GM13976 (cell line): ENCODE results near the gene HOXC6.

Experiments
- DNase-seq: peaks from one replicate; pipeline ENCODE4 v3.0.0; 2012; ENCODE audit warnings: low spot score
- in situ Hi-C: fragments of 300-500 bp; cut with MboI; formaldehyde crosslinking; loops from one replicate; pipeline ENCODE4 v1.12.0; 2022; ENCODE audit warnings: low sequenced_read_pairs, mixed read lengths, inconsistent platforms; ENCODE audit not compliant: unreplicated experiment
- TF ChIP-seq, protein P1 (sequence below): IDR thresholded peaks from 2 replicates; pipeline ENCODE4 v1.5.1; 2012; ENCODE audit warnings: borderline replicate concordance, mild to moderate bottlenecking; ENCODE audit not compliant: insufficient read depth; ENCODE audit errors: extremely low read depth, missing control alignments, control extremely low read depth

The HOXC6 gene

DNA sequence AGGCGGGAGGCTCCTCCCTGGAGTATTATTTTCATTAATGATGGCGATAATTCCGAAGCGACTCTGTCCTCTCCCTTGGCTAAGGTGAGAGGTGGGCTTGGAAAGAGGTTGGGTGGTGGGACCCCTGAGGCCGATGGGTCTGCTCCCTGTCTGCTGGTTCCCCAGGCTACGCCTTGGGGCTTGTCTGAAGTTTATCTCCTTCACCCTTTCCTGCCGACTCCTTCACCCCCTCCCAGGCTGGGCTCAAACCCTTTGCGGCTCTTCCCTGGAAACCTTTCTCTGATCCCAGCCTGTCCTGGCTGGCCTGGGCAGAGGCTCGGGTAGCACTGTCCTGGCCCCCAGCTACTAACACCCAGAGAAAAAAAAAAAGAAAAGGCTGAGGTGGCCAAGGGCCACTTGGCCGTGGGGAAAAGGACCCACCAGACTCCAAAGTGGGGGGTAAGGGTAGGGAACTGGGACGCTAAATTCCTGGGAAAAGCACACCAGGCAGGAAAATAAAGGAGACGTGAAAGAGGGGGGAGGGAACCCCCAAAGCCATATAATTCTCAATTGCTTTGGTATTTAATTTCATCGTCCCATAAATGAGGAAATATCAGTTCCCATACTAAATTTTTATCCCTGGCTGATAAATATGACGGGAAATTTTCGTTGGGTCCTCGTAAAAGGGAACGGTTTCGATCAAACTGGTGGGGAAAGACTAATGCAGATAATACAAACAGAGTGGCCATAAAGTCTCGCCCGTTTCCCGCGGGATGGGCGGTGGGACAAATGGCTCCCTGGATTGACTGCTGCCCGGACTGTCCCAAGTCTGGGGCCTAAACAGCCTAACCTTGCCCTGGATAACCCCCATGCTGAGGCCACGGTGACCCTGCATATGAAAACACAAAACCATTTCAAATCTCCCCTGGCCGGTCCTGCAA is 45.3 kb upstream of the HOXC6 start:
- no peak for DNase-seq
- TF ChIP-seq, protein P1, sequence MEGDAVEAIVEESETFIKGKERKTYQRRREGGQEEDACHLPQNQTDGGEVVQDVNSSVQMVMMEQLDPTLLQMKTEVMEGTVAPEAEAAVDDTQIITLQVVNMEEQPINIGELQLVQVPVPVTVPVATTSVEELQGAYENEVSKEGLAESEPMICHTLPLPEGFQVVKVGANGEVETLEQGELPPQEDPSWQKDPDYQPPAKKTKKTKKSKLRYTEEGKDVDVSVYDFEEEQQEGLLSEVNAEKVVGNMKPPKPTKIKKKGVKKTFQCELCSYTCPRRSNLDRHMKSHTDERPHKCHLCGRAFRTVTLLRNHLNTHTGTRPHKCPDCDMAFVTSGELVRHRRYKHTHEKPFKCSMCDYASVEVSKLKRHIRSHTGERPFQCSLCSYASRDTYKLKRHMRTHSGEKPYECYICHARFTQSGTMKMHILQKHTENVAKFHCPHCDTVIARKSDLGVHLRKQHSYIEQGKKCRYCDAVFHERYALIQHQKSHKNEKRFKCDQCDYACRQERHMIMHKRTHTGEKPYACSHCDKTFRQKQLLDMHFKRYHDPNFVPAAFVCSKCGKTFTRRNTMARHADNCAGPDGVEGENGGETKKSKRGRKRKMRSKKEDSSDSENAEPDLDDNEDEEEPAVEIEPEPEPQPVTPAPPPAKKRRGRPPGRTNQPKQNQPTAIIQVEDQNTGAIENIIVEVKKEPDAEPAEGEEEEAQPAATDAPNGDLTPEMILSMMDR = no peak
- in situ Hi-C loops = no loop called here

DNA sequence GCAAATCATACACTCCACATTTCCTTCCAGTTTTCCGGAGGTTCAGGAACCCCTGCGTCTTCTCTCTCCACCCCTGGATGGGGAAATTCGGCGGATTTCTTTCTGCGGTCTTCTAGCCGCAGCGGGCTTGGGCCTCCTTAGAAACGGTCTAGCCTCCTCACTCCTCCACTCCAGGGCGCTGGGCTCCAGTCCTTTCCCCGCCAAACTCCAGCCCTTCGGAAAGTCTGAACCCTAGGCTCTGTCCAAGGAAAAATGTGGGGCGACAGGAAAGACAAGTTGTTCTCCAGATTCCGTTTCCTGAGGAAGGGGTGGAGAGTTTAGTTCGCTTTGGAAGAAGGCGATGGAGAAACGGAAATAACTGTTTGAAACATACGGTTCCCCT is 44.7 kb upstream of the HOXC6 start:
- in situ Hi-C loops = no loop called here
- no peak for DNase-seq
- TF ChIP-seq, protein P1 = no peak

DNA sequence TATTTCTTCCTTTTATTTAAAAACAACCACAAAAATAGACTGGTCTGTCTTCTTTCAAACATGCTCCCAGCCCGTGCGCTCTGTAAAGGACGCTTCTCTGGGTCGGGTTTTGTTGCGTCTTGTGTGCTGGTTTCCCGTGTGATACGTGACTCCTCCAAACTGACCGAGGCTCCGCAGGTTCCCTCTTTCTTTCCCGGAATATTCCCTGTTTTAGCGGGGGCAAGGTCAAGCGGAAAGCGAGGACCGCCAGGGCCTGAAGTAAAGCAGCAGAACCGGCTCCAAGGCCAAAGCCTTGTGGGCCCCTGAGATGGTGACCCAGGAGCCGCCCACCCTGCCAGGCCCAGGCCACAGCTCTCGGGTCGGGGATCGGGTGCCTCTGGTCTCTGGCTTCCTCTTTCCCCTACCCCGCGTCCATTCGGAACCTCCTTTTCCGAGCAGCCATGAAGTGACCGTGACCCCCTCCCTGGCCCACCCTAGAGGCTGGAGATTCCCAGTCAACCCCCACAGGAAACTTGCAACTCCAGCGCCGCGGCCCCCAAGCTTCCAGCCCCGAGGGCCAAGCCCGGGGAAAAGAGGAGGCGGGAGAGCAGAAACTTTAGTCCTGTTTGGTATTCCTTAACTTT is 44.2 kb upstream of the HOXC6 start:
- TF ChIP-seq, protein P1 = no peak
- in situ Hi-C loops = no loop called here
- DNase-seq = no peak

DNA sequence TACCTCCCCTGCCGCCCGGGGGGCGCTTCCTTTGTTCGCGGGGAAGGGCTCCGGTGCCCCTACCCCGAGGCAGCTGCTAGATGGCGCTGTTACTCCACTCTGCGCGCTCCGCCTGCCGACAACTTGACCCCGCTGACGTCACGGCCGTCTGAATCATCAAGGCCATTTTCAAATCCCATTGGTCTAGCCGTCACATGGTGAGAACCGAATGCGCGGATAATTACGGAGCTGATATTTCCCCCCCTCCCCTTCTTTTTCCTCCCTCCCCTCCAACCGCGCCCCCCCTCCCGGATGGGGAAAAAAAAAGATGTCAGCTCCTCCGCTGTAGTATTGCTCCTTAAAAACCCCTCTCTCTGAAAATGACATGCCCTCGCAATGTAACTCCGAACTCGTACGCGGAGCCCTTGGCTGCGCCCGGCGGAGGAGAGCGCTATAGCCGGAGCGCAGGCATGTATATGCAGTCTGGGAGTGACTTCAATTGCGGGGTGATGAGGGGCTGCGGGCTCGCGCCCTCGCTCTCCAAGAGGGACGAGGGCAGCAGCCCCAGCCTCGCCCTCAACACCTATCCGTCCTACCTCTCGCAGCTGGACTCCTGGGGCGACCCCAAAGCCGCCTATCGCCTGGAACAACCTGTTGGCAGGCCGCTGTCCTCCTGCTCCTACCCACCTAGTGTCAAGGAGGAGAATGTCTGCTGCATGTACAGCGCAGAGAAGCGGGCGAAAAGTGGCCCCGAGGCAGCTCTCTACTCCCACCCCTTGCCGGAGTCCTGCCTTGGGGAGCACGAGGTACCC is 43.1 kb upstream of the HOXC6 start, which contains the start of gene HOXC10:
TSS of gene HOXC10 (plus strand) at position 246 of the 791 bp plus-strand sequence. CDS start at position 360, 114 bp downstream.
- peak; percentile 91 for DNase-seq
- in situ Hi-C loops = no loop called here
- TF ChIP-seq, protein P1 = peak; percentile 93

DNA sequence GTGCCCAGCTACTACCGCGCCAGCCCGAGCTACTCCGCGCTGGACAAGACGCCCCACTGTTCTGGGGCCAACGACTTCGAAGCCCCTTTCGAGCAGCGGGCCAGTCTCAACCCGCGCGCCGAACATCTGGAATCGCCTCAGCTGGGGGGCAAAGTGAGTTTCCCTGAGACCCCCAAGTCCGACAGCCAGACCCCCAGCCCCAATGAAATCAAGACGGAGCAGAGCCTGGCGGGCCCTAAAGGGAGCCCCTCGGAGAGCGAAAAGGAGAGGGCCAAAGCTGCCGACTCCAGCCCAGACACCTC is 42.6 kb upstream of the HOXC6 start:
- in situ Hi-C loops = no loop called here
- DNase-seq = no peak
- TF ChIP-seq, protein P1 = no peak

- TF ChIP-seq, protein P1 = no peak
- in situ Hi-C loops = no loop called here
- DNase-seq = no peak
These were observed 42.1 kb upstream of the HOXC6 start for GRCh38 chr12:53985994-53986685.
